ENCODE results near the gene SPC25. TPM values are rescaled to one million over a fixed set of nuclear protein-coding genes. Genes with fewer than 3 reads are reported as not detected.

Gene SPC25
- total RNA-seq, 1 donor from 2014 or later: 17.9 TPM

Other genes with a start within 250 kb of the SPC25 start
- gene NOSTRIN, start 87.8 kb downstream of the SPC25 start, total RNA-seq: not detected in 2 replicates
- not detected in 2 replicates for gene G6PC2, start 10.9 kb upstream of the SPC25 start, total RNA-seq
- 0.02 TPM in 1 of 2 replicates, not detected in the other for gene ABCB11, start 140.9 kb upstream of the SPC25 start, total RNA-seq
- 1.6 and 2.3 TPM in 2 replicates for gene DHRS9, start 179.1 kb upstream of the SPC25 start, total RNA-seq